PC-9 (cell line): ENCODE data around the gene ADAT1. TPM values are rescaled to one million over a fixed set of nuclear protein-coding genes. Genes with fewer than 3 reads are reported as not detected.

ENCODE experiments used
- Bru-seq: library from RNA; stranded (reverse); fragments of 400-500 nt; gene quantifications from one replicate; lab custom pipeline; 2021; lab: Mats Ljungman, UMichigan
- BruChase-seq, 2 experiments: library from RNA; stranded (reverse); fragments of 400-500 nt; gene quantifications; one replicate each; lab custom pipeline; 2021; lab: Mats Ljungman, UMichigan
- BruUV-seq: library from RNA; stranded (reverse); fragments of 400-500 nt; replicated peaks from 2 replicates; lab custom pipeline; 2021; lab: Mats Ljungman, UMichigan
- CTCF ChIA-PET: fragments of 300-600 bp; sonication (Branson Sonifier 250); formaldehyde crosslinking; loops from one replicate; lab custom pipeline; 2022; ENCODE audit warnings: antibody characterized with exemption; lab: Charles Lee
- POLR2A ChIA-PET: fragments of 300-600 bp; sonication (Branson Sonifier 250); formaldehyde crosslinking; loops from one replicate; lab custom pipeline; 2022; ENCODE audit warnings: antibody characterized with exemption; ENCODE audit not compliant: unreplicated experiment; lab: Charles Lee
- DNase-seq, 2 experiments: peaks; one replicate each; pipeline versions ENCODE4 v3.0.0 to v3.0.0-alpha.2; 2015 to 2022; ENCODE audit warnings: mixed read lengths in 1 of 2
- H2AFZ ChIP-seq: fragments of 200-600 bp; sonication (generic); 2 replicates; pipeline ENCODE4 v1.8.1; 2017; ENCODE audit warnings: antibody characterized with exemption
- H3F3A ChIP-seq: fragments of 200-600 bp; sonication (generic); 2 replicates; pipeline ENCODE4 v1.8.1; 2017; ENCODE audit warnings: antibody characterized with exemption, mild to moderate bottlenecking, low read depth; ENCODE audit not compliant: insufficient read depth
- H3K27ac ChIP-seq: fragments of 200-600 bp; sonication (generic); 2 replicates; pipeline ENCODE4 v1.6.1; 2016; ENCODE audit warnings: mixed run types
- H3K27me3 ChIP-seq: fragments of 200-600 bp; sonication (generic); 2 replicates; pipeline ENCODE4 v1.6.1; 2016; ENCODE audit warnings: low read depth, mixed run types; ENCODE audit not compliant: insufficient read depth
- H3K36me3 ChIP-seq: fragments of 200-600 bp; sonication (generic); 2 replicates; pipeline ENCODE4 v1.6.1; 2016; ENCODE audit warnings: low read depth, mixed run types
- H3K4me1 ChIP-seq: fragments of 200-600 bp; sonication (generic); replicated peaks from 2 replicates; pipeline ENCODE4 v1.6.1; 2016; ENCODE audit warnings: mixed run types; ENCODE audit not compliant: insufficient read depth
- H3K4me2 ChIP-seq: fragments of 200-600 bp; sonication (generic); 2 replicates; pipeline ENCODE4 v1.6.1; 2017; ENCODE audit warnings: mixed run types
- H3K4me3 ChIP-seq: fragments of 200-600 bp; sonication (generic); 2 replicates; pipeline ENCODE4 v1.6.1; 2016; ENCODE audit warnings: mixed run types
- H3K79me2 ChIP-seq: fragments of 200-600 bp; sonication (generic); 2 replicates; pipeline ENCODE4 v1.6.1; 2017; ENCODE audit warnings: low read depth, mixed run types
- H3K9me2 ChIP-seq: fragments of 200-600 bp; sonication (generic); 2 replicates; pipeline ENCODE4 v1.8.1; 2017; ENCODE audit warnings: mild to moderate bottlenecking; ENCODE audit not compliant: insufficient read depth
- H3K9me3 ChIP-seq: fragments of 200-600 bp; sonication (generic); 2 replicates; pipeline ENCODE4 v1.8.1; 2016; ENCODE audit warnings: low read depth; ENCODE audit not compliant: insufficient read depth
- H4K20me1 ChIP-seq: fragments of 200-600 bp; sonication (generic); 2 replicates; pipeline ENCODE4 v1.8.1; 2017; ENCODE audit not compliant: insufficient read depth
- EZH2 ChIP-seq: fragments of 200-600 bp; sonication (generic); IDR thresholded peaks from 2 replicates; pipeline ENCODE4 v1.8.0; 2017; ENCODE audit warnings: antibody characterized with exemption, low read depth
- intact Hi-C: fragments of 100-400 bp; cut with micrococcal nuclease; formaldehyde crosslinking; loops from one replicate; pipeline ENCODE4 v1.10.0; 2022; ENCODE audit not compliant: unreplicated experiment
- long read RNA-seq: library from polyadenylated mRNA; stranded (forward); transcript quantifications from one replicate; pipeline ENCODE4 v2.0.0, GENCODE V29; 2022
- total RNA-seq: library from RNA; stranded (reverse); gene quantifications from 2 replicates; pipeline ENCODE4 v1.2.3, GENCODE V29; 2021
- TF ChIP-seq, protein P1 (sequence below): fragments of 200-600 bp; sonication (generic); conservative IDR thresholded peaks from 2 replicates; pipeline ENCODE4 v1.6.1; 2017; ENCODE audit warnings: mixed run types, antibody characterized with exemption, mild to moderate bottlenecking, moderate library complexity

ADAT1 gene, protein sequence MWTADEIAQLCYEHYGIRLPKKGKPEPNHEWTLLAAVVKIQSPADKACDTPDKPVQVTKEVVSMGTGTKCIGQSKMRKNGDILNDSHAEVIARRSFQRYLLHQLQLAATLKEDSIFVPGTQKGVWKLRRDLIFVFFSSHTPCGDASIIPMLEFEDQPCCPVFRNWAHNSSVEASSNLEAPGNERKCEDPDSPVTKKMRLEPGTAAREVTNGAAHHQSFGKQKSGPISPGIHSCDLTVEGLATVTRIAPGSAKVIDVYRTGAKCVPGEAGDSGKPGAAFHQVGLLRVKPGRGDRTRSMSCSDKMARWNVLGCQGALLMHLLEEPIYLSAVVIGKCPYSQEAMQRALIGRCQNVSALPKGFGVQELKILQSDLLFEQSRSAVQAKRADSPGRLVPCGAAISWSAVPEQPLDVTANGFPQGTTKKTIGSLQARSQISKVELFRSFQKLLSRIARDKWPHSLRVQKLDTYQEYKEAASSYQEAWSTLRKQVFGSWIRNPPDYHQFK
- 57.9 and 66.4 TPM in 2 replicates for total RNA-seq
- Bru-seq, nascent RNA: percentile 68 among the genes with signal in this experiment
- percentile 61 among the genes with signal in this experiment for BruChase-seq, experiment 1, labeled RNA remaining after a 2-hour chase
- BruChase-seq, experiment 2, labeled RNA remaining after a 6-hour chase: percentile 76 among the genes with signal in this experiment
- long read RNA-seq, transcript ADAT1-201 (11 exons, 1,869 nt): major isoform, 17 of 30 reads
- long read RNA-seq, partial matches to known transcripts: 12 of 30 reads
- long read RNA-seq, other reads (novel, unspliced or antisense): 1 of 30 reads

DNA sequence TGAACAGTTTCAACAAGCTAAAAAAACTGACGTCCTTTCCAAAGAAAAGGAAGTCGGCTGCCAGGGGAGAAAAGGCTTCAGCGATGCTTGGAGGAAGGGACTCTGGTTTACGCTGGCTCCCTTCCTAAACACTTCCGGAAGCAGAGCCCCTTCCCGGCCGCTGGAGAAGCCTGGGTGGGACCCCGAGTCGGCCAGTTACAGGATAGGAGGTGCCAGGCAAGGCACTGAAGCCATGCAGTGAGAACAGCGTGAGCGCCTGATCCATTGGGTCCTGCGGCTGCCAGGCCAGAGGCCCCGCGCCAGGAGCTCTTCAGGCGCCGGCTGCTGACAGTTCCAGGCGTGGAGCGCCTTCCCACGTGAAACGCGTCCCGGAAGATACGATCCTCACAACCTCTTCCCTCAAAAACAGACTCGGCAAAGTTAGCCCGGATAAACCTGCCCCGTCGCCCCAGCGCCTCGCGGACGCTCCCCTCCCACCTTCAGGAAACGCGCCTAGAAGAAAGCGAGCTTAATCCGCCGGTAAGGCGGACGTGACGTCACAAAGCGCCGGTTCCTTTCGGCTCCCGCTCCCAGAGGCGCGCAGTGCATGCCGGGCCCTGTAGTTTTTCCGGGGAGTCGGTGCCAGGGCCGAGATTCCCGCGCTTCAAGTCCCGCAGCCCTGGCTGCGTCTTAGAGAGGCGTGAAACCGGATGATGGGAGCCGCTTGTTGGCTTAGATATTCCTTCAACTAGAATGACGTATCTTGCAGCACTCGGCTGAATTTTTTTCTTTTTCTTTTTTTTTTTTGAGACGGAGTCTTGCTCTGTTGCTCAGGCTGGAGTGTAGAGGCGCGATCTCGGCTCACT lies at the start of gene ADAT1:
Gene ADAT1, minus strand, starts transcription at position 521 of the 845 bp plus-strand sequence. CDS start 2,482 bp downstream, outside the sequence.
- peak within 1 kb of the TSS; percentile 91 for H2AFZ ChIP-seq
- intact Hi-C loops: loop anchor here (1.0 to 2.0 kb wide), 4 partner anchors 24 to 158 kb away; partner anchors contain the start of genes GABARAPL2, KARS1, TERF2IP and TMEM170A
- H3K4me1 ChIP-seq: peaks cover 17% of the 10 kb centered on the region
- ChIA-PET POLR2A (interaction anchor here (0.6 to 0.7 kb wide), 5 partner anchors 25 to 955 kb away, joined by 4 to 14 read pairs (median 5); partner anchors contain the start of genes CFDP1, KARS1 and TERF2IP), CTCF (interaction anchor here (1.2 kb wide), 1 partner anchor 25 kb away, joined by 5 read pairs; the partner anchor contains the start of genes KARS1 and TERF2IP)
- peak within 1 kb of the TSS; percentile 88 for H3K4me3 ChIP-seq
- peaks cover 16% of the 10 kb centered on the region for H3K79me2 ChIP-seq
- peak; percentile 94 to 95 for DNase-seq
- H3F3A ChIP-seq: peaks cover 32% of the 10 kb centered on the region
- TF ChIP-seq, protein P1, sequence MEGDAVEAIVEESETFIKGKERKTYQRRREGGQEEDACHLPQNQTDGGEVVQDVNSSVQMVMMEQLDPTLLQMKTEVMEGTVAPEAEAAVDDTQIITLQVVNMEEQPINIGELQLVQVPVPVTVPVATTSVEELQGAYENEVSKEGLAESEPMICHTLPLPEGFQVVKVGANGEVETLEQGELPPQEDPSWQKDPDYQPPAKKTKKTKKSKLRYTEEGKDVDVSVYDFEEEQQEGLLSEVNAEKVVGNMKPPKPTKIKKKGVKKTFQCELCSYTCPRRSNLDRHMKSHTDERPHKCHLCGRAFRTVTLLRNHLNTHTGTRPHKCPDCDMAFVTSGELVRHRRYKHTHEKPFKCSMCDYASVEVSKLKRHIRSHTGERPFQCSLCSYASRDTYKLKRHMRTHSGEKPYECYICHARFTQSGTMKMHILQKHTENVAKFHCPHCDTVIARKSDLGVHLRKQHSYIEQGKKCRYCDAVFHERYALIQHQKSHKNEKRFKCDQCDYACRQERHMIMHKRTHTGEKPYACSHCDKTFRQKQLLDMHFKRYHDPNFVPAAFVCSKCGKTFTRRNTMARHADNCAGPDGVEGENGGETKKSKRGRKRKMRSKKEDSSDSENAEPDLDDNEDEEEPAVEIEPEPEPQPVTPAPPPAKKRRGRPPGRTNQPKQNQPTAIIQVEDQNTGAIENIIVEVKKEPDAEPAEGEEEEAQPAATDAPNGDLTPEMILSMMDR: no peak
- no peak for TF ChIP-seq EZH2
- no peaks in the 10 kb centered on the region for H3K27me3 ChIP-seq
- H3K9me3 ChIP-seq: no peaks in the 10 kb centered on the region
- H4K20me1 ChIP-seq: no peaks in the 10 kb centered on the region; the same call in 1 of the 2 replicates
- BruUV-seq: TSS peak; percentile 81
- H3K27ac ChIP-seq: peak within 1 kb of the TSS; percentile 59
- H3K4me2 ChIP-seq: peak within 1 kb of the TSS; percentile 96
- peaks cover 2% of the 10 kb centered on the region; the same call in 1 of the 2 replicates for H3K36me3 ChIP-seq
- H3K9me2 ChIP-seq: no peaks in the 10 kb centered on the region

DNA sequence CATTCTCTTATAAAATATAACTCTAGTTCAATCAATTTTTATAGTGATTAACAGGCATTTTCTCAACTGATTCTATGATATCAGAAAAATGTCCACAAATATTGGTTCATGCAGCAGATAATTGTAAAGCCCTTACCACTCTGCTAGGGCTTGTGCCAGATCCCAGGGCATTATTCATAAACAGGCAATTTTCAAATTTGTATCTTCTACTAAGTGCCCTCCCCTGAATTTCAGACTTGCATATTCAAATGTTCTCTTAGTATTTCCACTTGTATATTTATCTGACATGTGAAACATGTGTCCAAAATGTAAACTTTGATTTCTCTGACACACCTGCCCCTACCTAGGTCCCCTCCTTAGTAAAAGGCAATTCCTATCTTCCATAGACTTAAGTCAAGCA lies 44.4 kb upstream of the ADAT1 start:
- Histone ChIP-seq H3K27ac (no peak overlapping the region), H4K20me1 (no peaks in the 10 kb centered on the region), H3K4me3 (no peak overlapping the region), H3K36me3 (no peaks in the 10 kb centered on the region), H3K9me2 (no peaks in the 10 kb centered on the region), H3F3A (no peaks in the 10 kb centered on the region), H3K79me2 (no peaks in the 10 kb centered on the region), H3K4me2 (no peak overlapping the region), H3K27me3 (no peaks in the 10 kb centered on the region), H2AFZ (no peak overlapping the region), H3K4me1 (no peaks in the 10 kb centered on the region), H3K9me3 (no peaks in the 10 kb centered on the region)
- intact Hi-C loops: no loop called here
- POLR2A ChIA-PET: no interaction called here
- CTCF ChIA-PET: no interaction called here
- DNase-seq: no peak
- TF ChIP-seq EZH2: no peak
- TF ChIP-seq, protein P1: no peak
- no TSS peak for BruUV-seq
